ENCODE data around the gene GRIN3B.

The GRIN3B gene

DNA sequence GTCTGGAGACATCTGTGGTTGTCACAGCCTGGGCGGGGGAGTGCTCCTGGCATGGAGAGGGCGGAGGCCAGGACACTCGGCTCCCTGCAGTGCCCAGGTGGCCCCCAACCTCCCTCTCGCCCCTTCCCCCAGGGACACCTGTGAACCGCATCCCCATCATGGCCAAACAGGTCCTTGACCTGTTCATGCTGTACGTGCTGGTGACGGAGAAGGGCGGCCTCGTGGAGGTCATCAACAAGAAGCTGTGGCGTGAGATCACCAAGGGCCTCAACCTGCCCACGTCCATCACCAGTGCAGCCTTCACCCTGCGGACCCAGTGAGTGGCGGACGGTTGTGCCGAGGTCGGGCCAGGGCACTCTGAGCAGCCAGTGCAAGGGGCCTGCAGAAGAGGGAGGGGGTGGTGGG is 36.1 kb upstream of the GRIN3B start:
- no peak overlapping the region for H3K4me3 ChIP-seq (ENCODE audit: low read depth, low read length)
- no peak for DNase-seq (ENCODE audit: low read depth)

DNA sequence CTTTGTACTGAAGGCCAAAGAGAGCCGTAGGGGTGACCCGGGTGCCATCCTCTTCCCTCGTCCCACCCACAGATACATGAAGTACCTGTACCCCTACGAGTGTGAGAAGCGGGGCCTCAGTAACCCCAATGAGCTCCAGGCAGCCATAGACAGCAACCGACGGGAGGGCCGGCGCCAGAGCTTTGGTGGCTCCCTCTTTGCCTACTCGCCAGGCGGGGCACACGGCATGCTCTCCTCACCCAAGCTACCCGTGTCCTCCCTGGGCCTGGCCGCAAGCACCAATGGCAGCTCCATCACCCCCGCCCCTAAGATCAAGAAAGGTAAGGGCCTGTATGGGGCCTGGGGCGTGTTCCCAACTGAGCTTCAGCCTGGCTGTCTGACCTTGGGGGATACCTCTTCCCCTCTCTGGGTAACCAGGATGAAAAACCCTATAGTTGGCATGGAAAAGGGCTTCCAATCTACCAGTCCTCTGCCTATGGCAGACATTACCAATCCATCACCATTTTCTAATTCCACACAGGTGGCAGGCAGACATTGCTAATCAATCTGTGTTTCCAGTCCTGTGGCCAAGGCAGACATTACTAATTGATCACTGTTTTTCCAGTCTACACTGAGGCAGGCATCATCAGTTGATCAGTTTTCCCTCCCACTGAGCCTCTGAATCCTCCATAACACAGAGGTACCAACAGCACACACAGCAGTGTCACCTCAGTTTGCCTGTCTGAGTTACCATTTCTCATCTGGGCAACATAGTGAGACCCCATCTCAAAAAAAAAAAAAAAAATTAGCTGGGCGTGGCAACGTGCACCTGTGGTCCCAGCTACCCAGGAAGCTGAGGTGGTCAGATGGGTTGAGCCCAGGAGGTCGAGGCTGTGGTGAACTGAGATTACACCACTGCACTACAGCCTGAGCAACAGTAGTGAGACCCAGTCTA is 35.2 kb upstream of the GRIN3B start:
- H3K4me3 ChIP-seq (ENCODE audit: low read depth, low read length) = no peak overlapping the region

DNA sequence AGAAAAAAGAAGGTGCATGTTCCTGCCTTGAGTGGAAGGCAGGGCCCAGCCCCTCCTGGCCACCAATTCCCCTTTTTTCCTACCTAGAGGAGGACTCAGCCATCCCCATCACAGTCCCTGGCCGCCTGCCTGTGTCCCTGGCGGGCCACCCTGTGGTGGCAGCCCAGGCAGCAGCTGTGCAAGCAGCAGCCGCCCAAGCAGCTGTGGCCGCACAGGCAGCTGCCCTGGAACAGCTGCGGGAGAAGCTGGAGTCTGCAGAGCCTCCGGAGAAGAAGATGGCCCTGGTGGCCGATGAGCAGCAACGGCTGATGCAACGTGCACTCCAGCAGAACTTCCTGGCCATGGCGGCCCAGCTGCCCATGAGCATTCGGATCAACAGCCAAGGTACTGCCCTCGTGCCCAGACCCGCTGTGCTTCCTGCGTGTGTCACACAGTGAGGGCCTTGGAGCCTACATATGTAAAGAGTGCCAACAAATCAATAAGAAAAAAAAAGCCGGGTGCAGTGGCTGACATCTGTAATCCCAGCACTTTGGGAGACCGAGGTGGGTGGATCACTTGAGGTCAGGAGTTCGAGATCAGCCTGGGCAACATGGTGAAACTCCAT is 33.6 kb upstream of the GRIN3B start:
- H3K4me3 ChIP-seq (ENCODE audit: low read depth, low read length) = no peak overlapping the region
- DNase-seq (ENCODE audit: low read depth) = no peak

More for the DNA sequence above, 35.2 kb upstream of the GRIN3B start:
- DNase-seq (ENCODE audit: low read depth) = no peak

DNA sequence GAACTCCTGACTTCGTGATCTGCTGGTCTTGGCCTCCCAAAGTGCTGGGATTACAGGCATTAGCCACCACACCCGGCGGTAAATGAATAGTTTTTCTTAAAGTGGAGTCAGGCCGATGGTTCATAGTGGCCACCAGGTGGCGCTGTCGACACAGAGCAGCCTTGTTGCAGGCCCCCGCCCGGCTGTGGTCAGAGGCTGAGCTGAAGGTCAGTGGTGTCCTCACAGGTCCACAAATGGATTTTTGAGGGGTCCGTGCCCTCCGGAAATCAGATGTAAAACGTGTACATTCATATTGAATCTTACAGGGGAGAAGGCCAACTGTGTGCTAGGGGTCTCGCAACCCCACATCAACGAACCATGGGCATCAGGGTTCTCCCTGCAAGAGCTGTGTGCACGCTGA is 29.5 kb upstream of the GRIN3B start:
- no peak overlapping the region for H3K4me3 ChIP-seq (ENCODE audit: low read depth, low read length)

DNA sequence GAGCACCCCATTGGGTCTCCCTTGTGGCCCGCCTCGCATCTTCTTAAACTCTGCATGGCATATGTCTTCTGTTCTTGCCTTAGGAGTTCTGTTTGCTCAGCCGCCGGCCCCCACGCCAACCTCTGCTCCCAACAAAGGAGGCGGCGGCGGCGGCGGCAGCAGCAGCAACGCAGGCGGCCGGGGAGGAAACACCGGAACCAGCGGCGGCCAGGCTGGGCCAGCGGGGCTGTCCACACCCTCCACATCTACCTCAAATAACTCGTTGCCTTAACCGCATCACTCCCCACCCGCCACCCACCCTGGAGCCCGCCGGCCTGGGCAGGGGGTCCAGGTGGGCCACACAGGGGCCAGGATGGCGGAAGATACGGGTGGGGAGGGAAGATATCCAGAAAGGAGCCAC is 28.4 kb upstream of the GRIN3B start:
- H3K4me3 ChIP-seq (ENCODE audit: low read depth, low read length) = no peak overlapping the region
- no peak for DNase-seq (ENCODE audit: low read depth)

More for the DNA sequence above, 29.5 kb upstream of the GRIN3B start:
- no peak for DNase-seq (ENCODE audit: low read depth)

DNA sequence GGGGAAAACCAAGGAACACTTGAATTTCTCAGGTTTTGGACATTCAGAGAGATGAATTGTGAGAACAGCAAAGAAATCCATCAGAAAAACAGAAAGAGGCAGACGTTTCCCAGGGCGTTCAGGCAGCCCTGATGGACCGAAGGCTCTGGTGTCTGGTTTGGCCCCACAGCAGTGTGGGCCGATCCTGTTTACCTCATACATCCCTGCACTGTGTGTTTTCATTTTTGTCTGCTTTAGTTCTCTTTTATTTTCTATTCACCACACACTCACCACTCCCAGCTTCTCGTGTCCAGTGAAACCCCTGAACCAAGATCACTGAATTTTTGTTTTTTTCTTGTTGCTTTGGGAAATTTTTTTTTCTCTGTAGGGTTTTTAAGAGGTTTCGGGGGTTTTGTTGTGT is 27.9 kb upstream of the GRIN3B start:
- DNase-seq (ENCODE audit: low read depth) = no peak
- no peak overlapping the region for H3K4me3 ChIP-seq (ENCODE audit: low read depth, low read length)

DNA sequence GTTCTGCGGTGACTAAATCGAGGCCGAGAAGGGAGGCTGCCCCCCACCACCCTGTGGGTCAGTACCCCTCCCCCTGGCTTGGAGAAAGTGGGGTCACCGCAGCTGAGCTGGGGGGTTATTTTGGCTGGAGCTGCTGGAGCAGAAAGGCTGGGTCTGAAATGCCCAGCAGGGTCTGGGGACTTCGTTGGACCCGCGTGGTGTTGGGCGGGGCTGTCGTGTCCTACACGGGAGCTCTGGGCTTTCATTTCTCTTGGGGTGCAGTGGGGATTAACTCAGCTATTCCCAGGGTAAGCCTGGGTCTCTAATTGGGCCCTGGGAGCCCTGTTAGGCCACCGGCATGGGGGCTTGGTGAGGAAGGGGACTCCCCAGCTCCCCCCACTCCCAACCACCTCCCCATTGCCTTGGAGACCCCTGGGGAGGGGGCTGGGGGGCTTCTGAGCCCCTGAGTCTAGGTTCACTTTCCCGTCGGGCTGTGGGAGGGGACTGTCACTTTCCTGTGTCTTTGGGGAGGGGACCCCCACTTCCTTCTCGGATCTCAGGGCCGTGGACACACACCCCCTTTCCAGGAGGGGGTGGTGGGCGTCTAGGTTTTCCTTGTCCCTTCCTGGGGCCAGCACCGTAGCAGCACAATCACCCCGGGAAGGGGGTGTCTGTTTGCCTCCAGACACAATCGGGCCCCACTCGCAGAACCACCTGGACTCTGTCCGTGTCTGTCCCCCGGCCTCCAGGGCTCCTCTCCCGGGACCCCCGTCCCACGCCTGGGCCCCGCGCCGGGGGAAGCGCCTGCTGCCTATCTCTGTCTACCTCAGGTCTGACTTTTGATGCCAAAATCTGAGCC is 26.3 kb upstream of the GRIN3B start:
- DNase-seq (ENCODE audit: low read depth) = no peak
- no peak overlapping the region for H3K4me3 ChIP-seq (ENCODE audit: low read depth, low read length)

DNA sequence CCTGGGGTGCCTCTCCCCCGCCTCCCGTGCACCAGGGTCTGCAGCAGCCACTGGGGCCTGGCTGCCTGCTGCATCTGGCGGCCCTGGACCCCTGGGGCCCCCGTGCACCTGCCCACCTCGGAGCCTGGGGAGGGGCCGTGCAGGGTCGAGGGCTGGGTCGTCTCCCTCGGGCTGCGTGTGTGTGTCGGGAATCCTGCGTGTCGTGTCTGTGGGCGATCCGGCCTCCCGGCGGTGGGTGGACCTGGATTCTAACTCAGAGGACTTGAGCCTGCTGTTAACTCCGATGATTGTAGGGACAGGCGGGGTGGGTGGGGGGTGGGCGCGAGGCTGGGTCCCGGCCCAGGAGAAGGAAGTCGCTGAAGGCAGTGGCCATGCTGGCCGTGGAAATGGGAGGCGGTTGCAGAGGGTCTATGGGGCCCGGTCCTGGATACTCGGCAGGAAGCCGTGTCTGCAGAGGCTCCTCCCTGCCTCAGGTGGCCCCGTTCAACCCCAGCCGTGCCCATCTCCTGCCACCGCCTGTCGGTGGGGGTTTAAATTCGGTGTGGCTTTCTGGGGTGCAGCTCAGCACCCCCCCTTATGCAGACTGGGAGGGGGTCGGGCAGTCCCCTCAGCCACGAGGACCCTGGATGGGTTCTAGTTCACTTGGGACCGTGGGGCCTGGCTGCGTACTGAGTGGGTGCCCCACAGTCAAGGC is 25.5 kb upstream of the GRIN3B start:
- no peak overlapping the region for H3K4me3 ChIP-seq (ENCODE audit: low read depth, low read length)
- DNase-seq (ENCODE audit: low read depth) = no peak

DNA sequence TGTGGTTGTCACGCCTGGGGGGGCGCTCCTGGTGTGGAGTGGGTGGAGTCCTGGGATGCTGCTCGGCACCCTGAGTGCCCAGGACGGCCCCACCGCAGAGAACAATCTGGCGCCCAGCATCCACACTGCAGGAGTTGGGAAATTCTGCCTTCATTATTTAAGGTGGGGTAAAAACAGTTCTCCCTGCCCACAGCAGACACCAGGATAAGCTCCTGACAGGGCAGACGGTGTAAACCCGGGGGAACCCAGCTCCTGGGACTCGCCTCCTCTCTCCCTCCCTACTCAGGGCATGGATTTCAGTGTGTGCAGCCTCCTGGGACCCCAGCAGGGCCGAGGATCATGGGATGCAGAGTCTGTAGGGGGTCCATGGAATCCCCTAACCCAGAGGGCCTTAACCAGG is 23.7 kb upstream of the GRIN3B start:
- no peak overlapping the region for H3K4me3 ChIP-seq (ENCODE audit: low read depth, low read length)
- no peak for DNase-seq (ENCODE audit: low read depth)

DNA sequence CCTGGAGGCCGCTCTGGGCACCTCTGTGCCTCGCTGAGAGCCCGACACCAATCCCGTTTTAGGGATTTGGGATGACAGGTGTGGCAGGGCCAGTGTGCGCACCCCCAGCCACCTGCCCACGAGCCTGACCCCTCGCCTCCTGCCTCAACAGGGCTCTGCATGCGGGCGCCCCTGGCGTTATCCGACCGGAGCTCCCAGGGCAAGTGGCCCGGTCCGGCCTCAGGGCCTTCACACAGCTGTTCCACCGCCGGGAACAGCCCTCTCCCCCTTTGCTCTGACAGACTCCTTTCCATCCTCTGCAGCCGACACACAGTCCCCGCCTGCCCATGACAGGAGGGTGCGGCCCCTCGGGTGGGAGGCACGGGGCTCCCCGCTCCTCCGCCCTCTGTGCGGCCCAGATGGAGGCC is 23.2 kb upstream of the GRIN3B start:
- no peak for DNase-seq (ENCODE audit: low read depth)
- H3K4me3 ChIP-seq (ENCODE audit: low read depth, low read length) = no peak overlapping the region

DNA sequence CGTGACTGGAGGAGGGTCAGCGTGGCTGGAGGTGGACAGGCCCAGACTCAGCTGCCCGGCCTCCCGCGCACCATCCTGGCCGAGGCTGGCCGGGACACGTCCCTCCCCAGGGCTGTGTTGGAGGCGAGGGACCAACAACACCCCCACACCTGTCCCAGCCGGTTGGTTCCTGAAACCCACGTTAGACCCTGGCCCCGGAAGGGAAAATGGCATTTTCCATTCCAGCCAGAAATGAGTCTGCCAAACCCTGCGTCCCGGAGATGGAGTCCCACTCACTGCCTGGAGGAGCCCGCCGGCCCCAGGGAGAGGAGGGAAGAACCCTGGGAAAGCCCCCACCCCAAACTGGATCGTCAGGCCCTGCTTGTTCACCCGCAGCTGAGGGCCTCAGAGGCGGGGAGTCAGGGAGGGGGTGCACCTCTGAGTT is 20.9 kb upstream of the GRIN3B start:
- no peak overlapping the region for H3K4me3 ChIP-seq (ENCODE audit: low read depth, low read length)
- DNase-seq (ENCODE audit: low read depth) = no peak

DNA sequence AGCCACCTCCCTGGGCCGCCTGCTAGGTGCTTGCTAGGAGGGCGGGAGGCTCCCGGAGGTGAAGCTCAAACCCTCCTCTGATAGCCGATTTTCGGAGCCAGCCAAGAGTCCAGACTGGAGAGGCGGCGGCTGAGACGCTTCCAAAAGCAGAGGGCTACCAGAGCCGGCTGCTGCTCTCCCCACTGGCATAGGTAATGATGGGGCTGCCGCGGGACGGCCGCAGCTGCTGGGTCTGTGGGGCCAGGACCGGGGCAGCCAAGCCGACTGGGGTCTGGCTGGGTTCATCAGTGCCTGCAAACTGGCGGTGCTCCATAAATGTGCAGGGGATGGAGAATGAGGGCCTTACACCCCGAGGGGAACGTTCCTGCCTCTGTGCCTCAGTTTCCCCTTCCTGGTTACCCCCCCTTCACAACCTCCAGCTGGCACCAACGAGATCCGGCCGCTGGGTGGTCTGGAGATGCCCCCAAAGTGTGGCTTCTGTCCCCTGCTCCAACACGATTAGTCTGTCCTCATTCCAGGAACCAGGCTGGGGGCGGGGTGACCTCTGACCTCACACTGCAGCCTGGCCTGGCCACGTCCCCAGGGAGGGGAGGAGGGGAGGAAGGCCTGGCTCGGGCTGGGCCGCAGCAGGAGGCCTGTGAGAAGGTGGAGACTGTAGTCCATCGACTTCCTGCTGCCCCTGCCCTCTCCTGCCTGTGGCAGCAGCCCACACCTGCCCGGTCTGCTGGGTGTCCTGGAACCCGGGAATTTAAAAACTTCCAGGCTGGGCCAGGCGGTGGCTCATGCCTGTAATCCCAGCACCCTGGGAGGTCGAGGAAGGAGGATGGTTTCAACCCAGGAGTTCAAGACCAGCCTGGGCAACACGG is 19.9 kb upstream of the GRIN3B start:
- H3K4me3 ChIP-seq (ENCODE audit: low read depth, low read length) = no peak overlapping the region
- no peak for DNase-seq (ENCODE audit: low read depth)

DNA sequence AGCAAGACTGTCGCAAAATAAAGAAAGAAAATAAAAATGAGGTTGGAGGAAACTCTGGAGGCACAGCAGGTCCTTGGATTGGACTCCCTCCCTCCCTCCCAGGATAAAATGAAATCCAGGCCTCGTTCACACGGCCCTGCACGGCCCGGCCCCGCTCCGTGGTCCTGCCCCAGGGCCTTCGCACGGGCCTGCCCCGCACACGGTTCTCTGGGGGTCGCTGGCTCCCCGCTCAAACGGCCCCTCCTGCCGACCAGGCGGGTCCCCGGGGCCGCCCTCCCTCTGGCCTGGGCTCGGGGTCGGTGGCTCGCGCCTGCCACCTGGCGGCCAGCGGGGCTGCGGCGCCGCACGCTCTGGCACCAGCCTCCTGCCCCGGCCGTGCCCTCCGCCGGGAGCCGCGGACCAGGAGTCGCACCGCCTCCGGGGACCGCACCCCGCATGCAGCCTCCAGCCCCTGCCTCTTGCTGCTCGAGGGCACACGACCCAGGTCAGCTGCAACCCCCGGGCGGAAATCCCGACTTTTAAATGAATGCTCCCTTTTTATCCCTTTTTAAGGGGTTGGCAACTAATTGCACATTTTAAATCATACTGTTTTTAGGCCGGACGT is 17.6 kb upstream of the GRIN3B start:
- no peak for DNase-seq (ENCODE audit: low read depth)
- H3K4me3 ChIP-seq (ENCODE audit: low read depth, low read length) = peak overlapping the region; percentile 40

DNA sequence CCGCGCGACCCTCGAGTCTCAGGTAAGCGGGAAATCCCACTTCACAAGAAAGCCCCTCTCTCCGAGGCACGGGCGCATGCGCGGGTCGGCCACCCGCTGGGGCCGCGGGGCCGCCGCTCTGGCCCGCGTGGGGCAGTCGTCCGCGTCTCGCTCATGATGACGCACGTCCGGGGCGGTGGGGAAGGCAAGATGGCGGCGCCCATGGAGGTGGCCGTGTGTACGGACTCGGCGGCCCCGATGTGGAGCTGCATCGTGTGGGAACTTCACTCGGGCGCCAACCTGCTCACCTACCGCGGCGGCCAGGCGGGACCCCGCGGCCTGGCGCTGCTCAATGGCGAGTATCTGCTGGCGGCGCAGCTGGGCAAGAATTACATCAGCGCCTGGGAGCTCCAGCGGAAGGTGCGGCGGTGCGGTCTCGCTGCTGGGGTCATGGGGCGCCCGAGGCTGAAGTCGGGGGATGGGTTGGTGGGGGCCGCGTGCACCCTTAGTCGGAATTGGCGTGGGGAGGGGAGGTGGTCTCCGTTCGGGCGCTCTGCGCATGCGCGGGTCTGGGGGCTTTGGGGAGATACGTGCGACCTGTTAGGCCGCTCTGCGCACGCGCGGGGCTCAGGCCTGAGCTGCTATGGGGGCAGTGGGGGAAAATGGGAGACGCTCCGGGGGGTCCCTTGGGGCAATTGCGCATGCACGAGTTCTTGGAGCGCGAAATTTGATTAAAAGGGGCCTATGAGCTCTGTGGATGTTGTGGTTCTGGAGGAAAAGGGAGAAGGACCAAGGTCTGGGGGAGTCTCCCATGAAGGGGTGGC is 15.9 kb upstream of the GRIN3B start, which contains the start of gene WDR18:
WDR18 (plus strand) TSS at position 181 of the 803 bp plus-strand sequence; CDS start at position 190, 9 bp downstream.
- H3K4me3 ChIP-seq (ENCODE audit: low read depth, low read length) = peak within 1 kb of the TSS; percentile 98
- DNase-seq (ENCODE audit: low read depth) = peak; percentile 45

DNA sequence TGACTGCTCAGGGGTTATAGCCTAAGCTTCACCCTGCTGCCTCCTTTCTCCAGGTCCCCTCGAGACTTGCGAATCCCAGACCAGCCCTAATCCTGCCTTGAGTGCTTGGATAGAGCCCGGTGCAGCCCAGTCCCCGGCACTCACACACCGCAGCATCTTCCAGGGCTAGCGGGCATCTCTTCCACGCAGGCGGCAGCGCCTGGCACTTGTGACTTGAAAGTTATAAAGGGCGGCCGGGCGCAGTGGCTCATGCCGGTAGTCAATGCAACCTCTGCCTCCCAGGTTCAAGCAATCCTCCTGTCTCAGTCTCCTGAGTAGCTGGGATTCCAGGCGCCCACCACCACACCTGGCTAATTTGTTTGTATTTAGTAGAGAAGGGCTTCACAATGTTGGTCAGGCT is 14.1 kb upstream of the GRIN3B start:
- no peak overlapping the region for H3K4me3 ChIP-seq (ENCODE audit: low read depth, low read length)
- DNase-seq (ENCODE audit: low read depth) = no peak

DNA sequence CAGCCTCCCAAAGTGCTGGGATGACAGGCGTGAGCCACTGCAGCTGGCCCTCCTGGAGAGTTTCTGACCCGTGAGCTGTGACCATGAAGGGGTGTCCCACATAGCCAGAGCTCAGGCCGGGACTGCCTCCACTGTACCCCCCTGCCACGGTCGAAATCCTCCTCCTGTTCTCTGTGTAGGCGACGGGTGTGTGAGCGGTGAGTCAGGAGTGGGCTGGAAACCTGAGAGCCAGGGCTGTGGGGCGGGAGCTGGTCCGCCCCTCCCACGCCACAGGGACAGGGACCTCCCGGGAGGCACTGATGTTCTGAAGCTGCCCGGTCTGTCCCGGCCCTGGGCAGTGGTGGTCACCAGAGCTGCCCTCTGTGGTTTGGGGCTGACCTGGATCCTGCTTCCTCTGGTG is 12.1 kb upstream of the GRIN3B start:
- H3K4me3 ChIP-seq (ENCODE audit: low read depth, low read length) = no peak overlapping the region
- no peak for DNase-seq (ENCODE audit: low read depth)

DNA sequence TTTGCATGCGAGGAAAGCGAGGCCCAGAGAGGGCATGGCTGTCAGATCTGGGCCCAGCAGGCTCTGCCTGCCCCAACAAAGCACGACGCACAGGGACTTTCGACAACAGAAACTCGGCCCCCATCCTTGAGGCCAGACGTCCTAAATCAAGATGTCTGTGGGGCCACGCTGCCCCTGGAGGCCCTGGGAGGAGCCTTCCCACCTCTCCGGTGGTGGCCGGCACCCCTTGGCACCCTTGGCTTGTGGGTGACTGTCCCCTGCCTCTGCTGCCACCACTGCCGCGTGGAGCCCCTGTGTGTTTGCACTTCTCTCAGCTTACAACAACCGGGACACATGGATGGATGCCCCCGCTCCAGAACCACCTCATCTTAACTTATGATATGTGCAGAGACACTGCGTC is 11.7 kb upstream of the GRIN3B start:
- no peak for DNase-seq (ENCODE audit: low read depth)
- H3K4me3 ChIP-seq (ENCODE audit: low read depth, low read length) = no peak overlapping the region

All from skeletal muscle cell (primary cell).